ENCODE results near the gene KIF3B.

GRCh38 chr20:32281711-32282110, 4.3 kb downstream of the KIF3B start:
- TF ChIP-seq CTCF (conservative IDR thresholded peaks at IDR 0.05; ENCODE audit: low read depth, low read length) (no peak), EZH2 (IDR thresholded peaks at IDR 0.05; ENCODE audit: borderline replicate concordance, low read depth, low read length, poor library complexity, severe bottlenecking) (no peak)

Data from A673 (cell line).